Left lung (tissue), 10 donors: ENCODE results near the gene RAB17. TPM values are rescaled to one million over a fixed set of nuclear protein-coding genes. Genes with fewer than 3 reads are reported as not detected.
A peak's percentile ranks its signal among the peaks of the same experiment; 100 is the strongest.

Source experiments
- ATAC-seq: fragments of 200-7000 bp; cut with Tn5 transposase; one replicate; pipeline ENCODE4 v1.9.1; 2020; ENCODE audit warnings: moderate library complexity
- DNase-seq, 4 donors: peaks; one replicate each; pipeline ENCODE4 v3.0.0-alpha.2; 2013 to 2020
- H3K27ac ChIP-seq, 2 donors: fragments of 200-600 bp; sonication (generic) in 1 of 2; one replicate each; pipeline versions ENCODE4 v1.5.0 to v1.8.0; 2020 to 2021
- H3K27me3 ChIP-seq, 2 donors: fragments of 200-600 bp; sonication (generic) in 1 of 2; one replicate each; pipeline versions ENCODE4 v1.5.0 to v1.8.0; 2020 to 2021
- H3K36me3 ChIP-seq, 2 donors: fragments of 200-600 bp; sonication (generic) in 1 of 2; one replicate each; pipeline versions ENCODE4 v1.5.0 to v1.8.0; 2020 to 2021
- H3K4me1 ChIP-seq, 2 donors: fragments of 200-600 bp; one replicate each; pipeline ENCODE4 v1.8.0; 2021
- H3K4me3 ChIP-seq, 2 donors: fragments of 200-600 bp; sonication (generic) in 1 of 2; one replicate each; pipeline versions ENCODE4 v1.5.0 to v1.8.0; 2020 to 2021; ENCODE audit warnings: mild to moderate bottlenecking in 1 of 2
- H3K9me3 ChIP-seq, 2 donors: fragments of 200-600 bp; sonication (generic) in 1 of 2; one replicate each; pipeline versions ENCODE4 v1.5.0 to v1.8.0; 2020 to 2021
- CTCF ChIP-seq, 2 donors: fragments of 200-600 bp; sonication (generic) in 1 of 2; IDR thresholded peaks; one replicate each; pipeline versions ENCODE4 v1.5.0 to v1.8.0; 2021; ENCODE audit warnings: antibody characterized with exemption in 2 of 2
- intact Hi-C, 2 donors: fragments of 100-400 bp; cut with DNase I; formaldehyde crosslinking; loops; one replicate each; pipeline versions ENCODE4 v1.11.2 to v1.14.2; 2022
- polyA plus RNA-seq, 6 donors: library from polyadenylated mRNA; unstranded; fragments of 120-200 nt; gene quantifications; one replicate each; pipeline ENCODE4 v1.2.1, GENCODE V29; 2013; ENCODE audit not compliant: insufficient read length in 6 of 6
- total RNA-seq, 2 donors: library from RNA; stranded (reverse); fragmentation: NEBNext Ultra II Directional; extraction: Animal tissue kit (Norgen Biotek cat#: 25700); gene quantifications; one replicate each; pipeline ENCODE4 v1.2.1, GENCODE V29; 2021
- donor health status: DM: no; HTN: yes; CAD: no.
- donor health status: DM: no; HTN: no; CAD: no.

RAB17 gene
- total and polyA plus RNA-seq, 8 donors: 12.1 to 37.9 (median 18.7) TPM

- Histone ChIP-seq H3K36me3 (no peaks in the 10 kb centered on the region), H3K27me3 (no peaks in the 10 kb centered on the region), H3K4me3 (no peak overlapping the region), H3K27ac (no peak overlapping the region), H3K4me1 (peaks cover 0 to 6% of the 10 kb centered on the region in 2 donors), H3K9me3 (no peaks in the 10 kb centered on the region)
- ATAC-seq (no peak), DNase-seq (no peak)
- intact Hi-C loops: no loop called here
- no peak for TF ChIP-seq CTCF (IDR thresholded peaks at IDR 0.05)
Measured at GRCh38 chr2:237637429-237638135, 47.0 kb upstream of the RAB17 start.

- H3K9me3 ChIP-seq: no peaks in the 10 kb centered on the region
- H3K4me3 ChIP-seq: no peak overlapping the region
- H3K36me3 ChIP-seq: peaks cover 0 to 3% of the 10 kb centered on the region in 2 donors
- DNase-seq: no peak
- peaks cover 0 to 6% of the 10 kb centered on the region in 2 donors for H3K4me1 ChIP-seq
- H3K27ac ChIP-seq: no peak overlapping the region
- no peak for ATAC-seq
- no peaks in the 10 kb centered on the region for H3K27me3 ChIP-seq
- intact Hi-C loops: no loop called here
- no peak for TF ChIP-seq CTCF (IDR thresholded peaks at IDR 0.05)
Measured at GRCh38 chr2:237636578-237636977, 46.0 kb upstream of the RAB17 start.

GRCh38 chr2:237633061-237633561 is 42.6 kb upstream of the RAB17 start:
- no peak for TF ChIP-seq CTCF (IDR thresholded peaks at IDR 0.05)
- DNase-seq (peak in 2 of 4 donors; percentile 49 to 67), ATAC-seq (no peak)
- H3K4me3 ChIP-seq: no peak overlapping the region
- H3K9me3 ChIP-seq: no peaks in the 10 kb centered on the region
- H3K27me3 ChIP-seq: peaks cover 0 to 20% of the 10 kb centered on the region in 2 donors
- peaks cover 9 to 17% of the 10 kb centered on the region in 2 donors for H3K4me1 ChIP-seq
- intact Hi-C loops: no loop called here
- peaks cover 0 to 4% of the 10 kb centered on the region in 2 donors for H3K36me3 ChIP-seq
- H3K27ac ChIP-seq: no peak overlapping the region

- TF ChIP-seq CTCF (IDR thresholded peaks at IDR 0.05): no peak
- Histone ChIP-seq H3K9me3 (no peaks in the 10 kb centered on the region), H3K4me1 (peaks cover 10 to 21% of the 10 kb centered on the region in 2 donors), H3K36me3 (peaks cover 0 to 4% of the 10 kb centered on the region in 2 donors), H3K27ac (no peak overlapping the region), H3K4me3 (no peak overlapping the region), H3K27me3 (peaks cover 0 to 30% of the 10 kb centered on the region in 2 donors)
- DNase-seq (no peak), ATAC-seq (no peak)
- intact Hi-C loops: no loop called here
Measured at GRCh38 chr2:237631801-237632585, 41.5 kb upstream of the RAB17 start.
